Measurements from ENCODE around the gene ARHGAP25. TPM values are rescaled to one million over a fixed set of nuclear protein-coding genes. Genes with fewer than 3 reads are reported as not detected.

ARHGAP25 gene
- total RNA-seq, 1 donor from 2014 or later: 9.6 TPM

GRCh38 chr2:68736086-68736485 lies 1.5 kb downstream of the ARHGAP25 start:
- intact Hi-C loops (cut with DNase I): no loop called here
- TF ChIP-seq POLR2A (IDR thresholded peaks at IDR 0.05) (no peak), POLR2AphosphoS5 (IDR thresholded peaks at IDR 0.05; ENCODE audit: insufficient read depth in 1 of 2, low read depth in 1 of 2) (no peak), CTCF (IDR thresholded peaks at IDR 0.05) (no peak)
- H3K4me1 ChIP-seq: peaks cover 11% of the 10 kb centered on the region
- no peaks in the 10 kb centered on the region for H3K9me3 ChIP-seq
- H3K4me3 ChIP-seq: peak overlapping the region in 1 of 2 donors; percentile 25
- H3K36me3 ChIP-seq: no peaks in the 10 kb centered on the region
- no peak overlapping the region for H3K27ac ChIP-seq
- H3K27me3 ChIP-seq: no peaks in the 10 kb centered on the region
- no peak for DNase-seq (ENCODE audit: extremely low spot score in 2 of 2)

GRCh38 chr2:68737711-68738110 lies 3.1 kb downstream of the ARHGAP25 start:
- H3K27ac ChIP-seq: peak overlapping the region; percentile 38
- peaks cover 7% of the 10 kb centered on the region for H3K4me1 ChIP-seq
- H3K4me3 ChIP-seq: peak overlapping the region in 1 of 2 donors; percentile 21
- H3K27me3 ChIP-seq: no peaks in the 10 kb centered on the region
- DNase-seq (ENCODE audit: extremely low spot score in 2 of 2): peak in 1 of 2 donors; percentile 31
- intact Hi-C loops (cut with DNase I): no loop called here
- no peaks in the 10 kb centered on the region for H3K9me3 ChIP-seq
- H3K36me3 ChIP-seq: no peaks in the 10 kb centered on the region
- TF ChIP-seq POLR2A (IDR thresholded peaks at IDR 0.05) (no peak), CTCF (IDR thresholded peaks at IDR 0.05) (no peak), POLR2AphosphoS5 (IDR thresholded peaks at IDR 0.05; ENCODE audit: insufficient read depth in 1 of 2, low read depth in 1 of 2) (no peak)

GRCh38 chr2:68738906-68739594 lies 4.4 kb downstream of the ARHGAP25 start:
- no peak for TF ChIP-seq POLR2AphosphoS5 (IDR thresholded peaks at IDR 0.05; ENCODE audit: insufficient read depth in 1 of 2, low read depth in 1 of 2)
- no peak for TF ChIP-seq POLR2A (IDR thresholded peaks at IDR 0.05)
- TF ChIP-seq CTCF (IDR thresholded peaks at IDR 0.05): no peak
- no peaks in the 10 kb centered on the region for H3K27me3 ChIP-seq
- no peaks in the 10 kb centered on the region for H3K36me3 ChIP-seq
- H3K4me3 ChIP-seq: no peak overlapping the region
- no peaks in the 10 kb centered on the region for H3K9me3 ChIP-seq
- intact Hi-C loops (cut with DNase I): no loop called here
- peak in 1 of 2 donors; percentile 64 for DNase-seq (ENCODE audit: extremely low spot score in 2 of 2)
- no peak overlapping the region for H3K27ac ChIP-seq
- peaks cover 7% of the 10 kb centered on the region for H3K4me1 ChIP-seq

- no peaks in the 10 kb centered on the region for H3K9me3 ChIP-seq
- DNase-seq (ENCODE audit: extremely low spot score in 2 of 2): peak in 1 of 2 donors; percentile 37
- no peak overlapping the region for H3K4me3 ChIP-seq
- no peaks in the 10 kb centered on the region for H3K27me3 ChIP-seq
- H3K4me1 ChIP-seq: peaks cover 7% of the 10 kb centered on the region
- TF ChIP-seq POLR2AphosphoS5 (IDR thresholded peaks at IDR 0.05; ENCODE audit: insufficient read depth in 1 of 2, low read depth in 1 of 2): no peak
- TF ChIP-seq CTCF (IDR thresholded peaks at IDR 0.05): no peak
- TF ChIP-seq POLR2A (IDR thresholded peaks at IDR 0.05): no peak
- no peaks in the 10 kb centered on the region for H3K36me3 ChIP-seq
- H3K27ac ChIP-seq: no peak overlapping the region
- intact Hi-C loops (cut with DNase I): no loop called here
Observed at GRCh38 chr2:68739595-68740399, 5.2 kb downstream of the ARHGAP25 start.

All from vagina (tissue), 2 donors.